SK-N-MC (cell line): ENCODE measurements around the gene ENHO.

Source experiments
- EZH2 ChIP-seq: fragments of 200-600 bp; sonication (generic); IDR thresholded peaks from one replicate; pipeline ENCODE4 v1.6.1; 2017; ENCODE audit warnings: antibody characterized with exemption
- POLR2AphosphoS5 ChIP-seq: IDR thresholded peaks from 2 replicates; pipeline ENCODE4 v1.6.1; 2012; ENCODE audit warnings: mild to moderate bottlenecking, low read depth, low read length, borderline replicate concordance

GRCh38 chr9:34512131-34513078 lies 10.4 kb downstream of the ENHO start:
- no peak for TF ChIP-seq EZH2
- no peak for TF ChIP-seq POLR2AphosphoS5
